Activated naive CD4-positive, alpha-beta T cell (primary cell): ENCODE data around the gene MYO16.

ENCODE experiments used
- DNase-seq, 4 experiments: peaks; one replicate each; lab custom pipeline; 2025; lab: John Stamatoyannopoulos, UW

Gene MYO16

GRCh38 chr13:108933061-108933460, 303.6 kb downstream of the MYO16 start:
- no peak for DNase-seq

GRCh38 chr13:108938155-108938554, 308.7 kb downstream of the MYO16 start:
- no peak for DNase-seq

GRCh38 chr13:108940121-108940520, 310.7 kb downstream of the MYO16 start:
- no peak for DNase-seq

- DNase-seq, result no peak
These were observed 314.4 kb downstream of the MYO16 start for GRCh38 chr13:108943842-108944241.

- DNase-seq, result no peak
These were observed 315.3 kb downstream of the MYO16 start for GRCh38 chr13:108944760-108945159.

- DNase-seq, result no peak
These were observed 318.2 kb downstream of the MYO16 start for GRCh38 chr13:108947551-108948030.

- DNase-seq, result no peak
These were observed 318.9 kb downstream of the MYO16 start for GRCh38 chr13:108948251-108948671.

GRCh38 chr13:108950333-108951010, 321.1 kb downstream of the MYO16 start:
- no peak for DNase-seq

- DNase-seq, result no peak
These were observed 326.3 kb downstream of the MYO16 start for GRCh38 chr13:108955741-108956140.

- DNase-seq, result no peak
These were observed 328.1 kb downstream of the MYO16 start for GRCh38 chr13:108957369-108958012.

- DNase-seq, result no peak
These were observed 328.6 kb downstream of the MYO16 start for GRCh38 chr13:108958013-108958376.

GRCh38 chr13:108959234-108959633, 329.8 kb downstream of the MYO16 start:
- no peak for DNase-seq

- DNase-seq, result no peak
These were observed 330.6 kb downstream of the MYO16 start for GRCh38 chr13:108960006-108960405.

- DNase-seq, result no peak
These were observed 332.2 kb downstream of the MYO16 start for GRCh38 chr13:108961542-108962125.

- DNase-seq, result no peak
These were observed 333.2 kb downstream of the MYO16 start for GRCh38 chr13:108962654-108963053.

- no peak for DNase-seq
These were observed 333.9 kb downstream of the MYO16 start for GRCh38 chr13:108963276-108963810.

GRCh38 chr13:108963846-108964600, 334.6 kb downstream of the MYO16 start:
- DNase-seq, result no peak

GRCh38 chr13:108964606-108965005, 335.2 kb downstream of the MYO16 start:
- DNase-seq, result no peak

- no peak for DNase-seq
These were observed 338.0 kb downstream of the MYO16 start for GRCh38 chr13:108967371-108967770.

- DNase-seq, result no peak
These were observed 339.2 kb downstream of the MYO16 start for GRCh38 chr13:108968566-108968965.

GRCh38 chr13:108974686-108975085, 345.3 kb downstream of the MYO16 start:
- DNase-seq, result no peak

- no peak for DNase-seq
These were observed 350.8 kb downstream of the MYO16 start for GRCh38 chr13:108980237-108980636.
